Right lobe of liver (tissue), 6 donors: ENCODE results near the gene SEC23IP. TPM values are rescaled to one million over a fixed set of nuclear protein-coding genes. Genes with fewer than 3 reads are reported as not detected.

Experiments used
- ATAC-seq, 4 donors: fragments of 200-7000 bp; cut with Tn5 transposase; one replicate each; pipeline ENCODE4 v1.9.1; 2020; ENCODE audit warnings: mild to moderate bottlenecking in 4 of 4, moderate library complexity in 4 of 4
- DNase-seq, 3 donors: peaks; one replicate each; pipeline ENCODE4 v3.0.0-alpha.2; 2020
- H3K27ac ChIP-seq, 3 donors: fragments of 200-600 bp; one replicate each; pipeline ENCODE4 v1.8.0; 2022
- H3K27me3 ChIP-seq, 2 donors: fragments of 200-600 bp; one replicate each; pipeline ENCODE4 v1.8.0; 2022
- H3K36me3 ChIP-seq, 4 donors: fragments of 200-600 bp; sonication (generic) in 1 of 4; one replicate each; pipeline versions ENCODE4 v1.5.1 to v1.8.0; 2017 to 2022; ENCODE audit warnings: control low read depth in 1 of 4
- H3K4me1 ChIP-seq, 4 donors: fragments of 200-600 bp; sonication (generic) in 1 of 4; one replicate each; pipeline versions ENCODE4 v1.5.1 to v1.8.0; 2017 to 2022; ENCODE audit warnings: control low read depth in 1 of 4
- H3K4me3 ChIP-seq, 3 donors: fragments of 200-600 bp; one replicate each; pipeline ENCODE4 v1.8.0; 2022
- H3K9me3 ChIP-seq, 4 donors: fragments of 200-600 bp; sonication (generic) in 1 of 4; one replicate each; pipeline versions ENCODE4 v1.5.1 to v1.8.0; 2017 to 2022; ENCODE audit warnings: control low read depth in 1 of 4
- CTCF ChIP-seq, 4 donors: fragments of 200-600 bp in 3 of 4; fragments of 450-650 bp in 1 of 4; IDR thresholded peaks; one replicate each; pipeline versions ENCODE4 v1.5.1 to v1.8.0; 2016 to 2022; ENCODE audit warnings: antibody characterized with exemption in 4 of 4, mild to moderate bottlenecking in 2 of 4
- POLR2A ChIP-seq: fragments of 450-650 bp; IDR thresholded peaks from one replicate; pipeline ENCODE4 v1.6.1; 2017; ENCODE audit warnings: antibody characterized with exemption, mild to moderate bottlenecking
- WGBS: methylation state at CpG from one replicate; pipeline ENCODE4 v1.1.6; 2018; ENCODE audit warnings: low coverage, low lambda C conversion rate; ENCODE audit not compliant: insufficient coverage; ENCODE audit errors: missing lambda C conversion rate; 5-methylcytosine and 5-hydroxymethylcytosine counted together
- intact Hi-C, 2 donors: fragments of 100-400 bp; cut with DNase I; formaldehyde crosslinking; loops; one replicate each; pipeline versions ENCODE4 v1.11.2 to v1.14.1; 2022
- microRNA-seq, 2 donors: library from miRNA; unstranded; fragments of <30 nt; microRNA quantifications; one replicate each; pipeline ENCODE4, GENCODE V29; 2019 to 2020
- small RNA-seq, 2 experiments: library from RNA; depleted of rRNA; stranded (forward); fragments of <200 nt; gene quantifications; one replicate each; pipeline ENCODE3, GENCODE V24; 2016
- total RNA-seq, 6 experiments: library from RNA; depleted of rRNA in 2 of 6; stranded (reverse); fragments of >200 nt in 2 of 6; fragmentation: NEBNext Ultra II Directional in 3 of 6; extraction: Animal tissue kit (Norgen Biotek cat#: 25700) in 3 of 6; gene quantifications; one replicate each; pipeline versions ENCODE4 v1.1.0 to v1.2.4, GENCODE V29; 2016 to 2023
- donor health status: DM: no; HTN: yes; CAD: no.
- donor health status: DM: no; HTN: no; CAD: no.
- donor health status: DM: no; HTN: no; CAD: no.
- donor health status: DM: no; HTN: yes; CAD: no.
- donor health status: DM: no; HTN: yes; CAD: no.

Gene SEC23IP
- total RNA-seq, 6 experiments from 2014 or later, result 22.2 to 34.9 (median 29.2) TPM

GRCh38 chr10:119991066-119991465 lies 98.5 kb downstream of the SEC23IP start:
- DNase-seq (no peak), ATAC-seq (no peak)
- Histone ChIP-seq H3K27ac (no peak overlapping the region), H3K4me3 (no peak overlapping the region), H3K36me3 (no peaks in the 10 kb centered on the region), H3K4me1 (no peaks in the 10 kb centered on the region), H3K9me3 (no peaks in the 10 kb centered on the region), H3K27me3 (no peaks in the 10 kb centered on the region)
- intact Hi-C loops, result no loop called here
- TF ChIP-seq POLR2A, result no peak
- TF ChIP-seq CTCF (IDR thresholded peaks at IDR 0.05), result no peak
- 41% methylated on average over 9 of the region's 9 CpGs for WGBS

GRCh38 chr10:119991816-119992215 lies 99.3 kb downstream of the SEC23IP start:
- no peak overlapping the region for H3K27ac ChIP-seq
- intact Hi-C loops, result no loop called here
- H3K36me3 ChIP-seq, result no peaks in the 10 kb centered on the region
- WGBS, result 77% methylated on average over 2 of the region's 2 CpGs
- H3K4me1 ChIP-seq, result no peaks in the 10 kb centered on the region
- H3K9me3 ChIP-seq, result peaks cover 0 to 2% (median 0%) of the 10 kb centered on the region in 4 donors
- no peak for DNase-seq
- H3K4me3 ChIP-seq, result no peak overlapping the region
- H3K27me3 ChIP-seq, result no peaks in the 10 kb centered on the region
- TF ChIP-seq POLR2A (no peak), CTCF (IDR thresholded peaks at IDR 0.05) (no peak)
- no peak for ATAC-seq

Small RNA genes lying within 50 kb of the gene (microRNA-seq; reads per million reads assigned to microRNA genes)
- 0 reads per million in 2 donors for gene MIR4682

Small RNA genes lying within 50 kb of the gene (small RNA-seq; reads per million reads assigned to genes)
- gene MIR4682, result 0 reads per million in 2 experiments

Other genes starting within 250 kb of the SEC23IP start
- gene BAG3, start 241.3 kb upstream of the SEC23IP start, total RNA-seq, result 10 to 100 TPM; 12.5 to 26.0 (median 18.2) TPM
- 1 to 10 TPM; 2.0 to 3.9 (median 2.5) TPM for gene INPP5F, start 166.7 kb upstream of the SEC23IP start, total RNA-seq
- 10 to 100 TPM; 15.0 to 25.6 (median 19.5) TPM for gene MCMBP, start 19.9 kb upstream of the SEC23IP start, total RNA-seq